NCI-H345 treated with DMSO at 0.1 percent for 48 hours (cell line): ENCODE measurements around the gene DNAJB1.

Experiments used
- DNase-seq: peaks from one replicate; lab custom pipeline; 2025; ENCODE audit not compliant: unreplicated experiment; lab: John Stamatoyannopoulos, UW

The DNAJB1 gene

DNA sequence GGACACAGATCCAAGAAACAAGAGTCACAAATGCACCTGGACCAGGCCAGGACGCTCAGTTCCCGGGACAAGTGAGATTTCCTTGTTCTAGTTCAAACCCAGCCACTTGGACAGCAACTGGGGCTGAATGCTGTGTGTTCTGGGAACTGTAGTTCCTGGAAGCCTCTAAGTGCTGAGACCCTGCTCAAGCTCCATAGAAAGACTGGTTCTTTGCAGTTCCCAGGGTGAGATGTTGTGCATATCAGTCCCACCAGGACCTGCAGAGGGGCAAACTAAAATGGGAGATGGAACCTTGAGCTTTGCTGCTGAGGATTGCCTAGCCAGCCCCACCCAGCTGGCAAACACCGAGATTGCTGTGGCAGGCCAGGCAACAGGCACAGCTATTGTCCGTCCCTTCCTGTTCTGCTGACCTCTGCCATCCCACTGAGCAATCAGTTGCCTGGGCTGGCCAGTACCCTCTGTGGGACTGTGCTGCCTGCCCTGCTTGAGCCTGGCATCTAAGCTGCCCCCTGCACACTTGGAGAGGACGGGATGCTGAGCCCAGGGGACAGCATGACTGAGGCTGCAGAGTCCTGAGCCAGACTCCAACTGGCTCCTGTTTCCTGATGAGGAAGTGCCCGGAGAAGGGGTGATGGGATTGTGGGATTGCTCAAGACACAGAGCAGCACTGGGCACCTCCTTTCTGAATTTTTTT is 20.8 kb downstream of the DNAJB1 start:
- DNase-seq, result no peak

DNA sequence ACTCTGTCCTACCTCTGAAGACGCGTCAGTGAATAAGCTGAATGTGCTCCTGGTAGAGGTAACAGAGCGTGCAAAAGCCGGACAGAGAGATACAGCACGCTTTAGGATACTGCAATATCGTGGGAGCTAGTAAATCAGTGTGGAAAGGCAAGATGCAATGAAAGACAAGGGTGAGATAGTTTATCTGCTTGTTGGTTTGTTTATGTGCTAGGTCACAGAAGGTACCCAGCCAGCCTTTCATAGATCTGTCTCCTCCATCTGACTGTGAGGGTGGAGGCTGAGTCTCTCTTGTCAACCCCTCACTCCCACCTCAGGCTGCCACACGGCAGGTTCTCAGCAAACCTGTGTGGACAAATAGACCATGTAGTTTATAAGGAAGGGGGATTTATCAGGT is 21.4 kb downstream of the DNAJB1 start:
- DNase-seq, result no peak

DNA sequence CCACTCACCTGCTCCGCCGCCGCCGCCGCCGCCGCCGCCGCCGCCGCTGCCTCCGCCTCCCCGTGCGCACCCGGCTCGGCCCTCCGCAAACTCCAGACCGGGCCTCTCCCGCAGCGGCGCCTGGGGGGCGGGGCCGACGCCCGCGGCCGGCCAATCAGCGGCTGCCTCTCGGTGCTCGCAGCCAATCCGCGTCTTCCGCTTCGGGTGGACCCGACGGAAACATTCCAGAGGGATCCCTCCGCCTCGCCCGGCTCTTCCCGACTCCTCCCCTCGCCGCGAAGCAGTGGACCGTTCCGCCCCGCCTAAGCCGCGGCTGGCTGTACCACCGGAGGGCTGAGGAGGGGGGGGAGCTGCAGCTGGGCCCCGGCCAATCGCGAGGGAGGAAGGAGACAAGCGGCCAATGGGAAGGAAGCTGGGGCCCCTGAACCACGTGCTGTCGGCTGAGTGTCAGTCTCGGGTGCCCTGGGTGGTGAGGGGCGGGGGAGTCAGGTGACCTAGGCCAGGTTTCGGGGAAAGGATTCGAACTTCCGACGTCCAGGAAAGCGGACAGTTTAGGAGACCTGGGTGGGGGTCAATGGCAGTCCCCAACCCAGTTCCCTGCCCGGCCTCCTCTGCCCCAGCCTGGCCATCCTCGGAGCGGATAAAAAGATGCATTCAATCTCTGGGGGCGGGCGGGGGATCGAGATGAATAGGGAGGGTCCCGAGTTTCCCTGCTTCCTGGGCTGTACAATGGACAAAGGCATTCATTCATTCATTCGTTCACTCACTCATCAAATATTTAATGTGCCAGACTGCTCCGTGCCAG is 22.0 kb downstream of the DNAJB1 start, which contains the start of gene GIPC1:
GIPC1 (minus strand) TSS at position 99 of the 805 bp plus-strand sequence. CDS start 13,151 bp downstream, outside the sequence.
- peak; percentile 82 for DNase-seq

DNA sequence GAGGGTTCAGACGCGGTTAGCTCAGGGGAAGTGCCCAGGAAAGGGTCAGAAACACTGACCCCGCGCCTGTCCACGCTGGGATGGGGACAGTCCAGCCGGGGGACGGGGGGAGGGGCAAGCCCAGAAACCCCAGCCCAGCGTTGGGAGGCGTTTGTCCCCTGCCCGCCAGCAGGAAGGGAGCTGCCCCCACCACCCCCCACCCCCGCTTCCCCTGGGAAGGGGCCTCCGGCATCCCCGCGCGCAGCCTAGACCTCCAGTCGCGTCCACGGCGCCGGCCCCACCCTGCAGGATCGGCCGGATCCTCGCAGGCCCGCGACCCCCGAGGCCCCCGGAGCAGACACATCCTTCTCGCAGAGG is 22.5 kb downstream of the DNAJB1 start:
- no peak for DNase-seq

GRCh38 chr19:14494910-14495671 is 23.1 kb downstream of the DNAJB1 start:
- DNase-seq, result no peak

GRCh38 chr19:14494411-14494810 is 23.8 kb downstream of the DNAJB1 start:
- DNase-seq, result no peak

DNA sequence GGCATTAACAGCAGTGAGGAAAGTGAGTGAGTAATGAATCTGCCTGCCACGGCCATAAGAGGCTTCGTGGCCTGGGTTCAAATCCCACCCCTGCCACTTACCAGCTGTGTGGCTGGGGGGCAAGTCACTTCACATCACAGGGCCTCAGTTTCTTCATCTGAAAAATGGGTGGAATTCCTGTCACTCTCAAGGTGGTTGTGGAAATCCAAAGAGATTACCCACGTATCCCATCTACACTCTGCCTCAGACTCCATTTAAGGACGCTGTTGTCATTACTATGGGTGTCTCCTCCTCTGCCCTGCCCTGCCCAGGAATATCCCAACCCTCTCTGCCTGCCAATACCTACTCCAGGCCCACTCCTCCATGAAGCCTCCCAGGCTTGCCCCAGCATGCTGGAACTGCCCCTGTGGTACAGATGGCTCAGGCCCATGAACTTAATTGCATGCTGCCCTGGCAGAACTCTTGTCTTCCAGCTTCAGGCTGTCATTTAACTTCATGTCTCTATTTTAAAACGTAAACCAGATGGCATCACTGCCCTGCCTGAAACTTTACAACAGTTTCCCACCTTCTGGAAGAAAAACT is 25.4 kb downstream of the DNAJB1 start:
- no peak for DNase-seq

DNA sequence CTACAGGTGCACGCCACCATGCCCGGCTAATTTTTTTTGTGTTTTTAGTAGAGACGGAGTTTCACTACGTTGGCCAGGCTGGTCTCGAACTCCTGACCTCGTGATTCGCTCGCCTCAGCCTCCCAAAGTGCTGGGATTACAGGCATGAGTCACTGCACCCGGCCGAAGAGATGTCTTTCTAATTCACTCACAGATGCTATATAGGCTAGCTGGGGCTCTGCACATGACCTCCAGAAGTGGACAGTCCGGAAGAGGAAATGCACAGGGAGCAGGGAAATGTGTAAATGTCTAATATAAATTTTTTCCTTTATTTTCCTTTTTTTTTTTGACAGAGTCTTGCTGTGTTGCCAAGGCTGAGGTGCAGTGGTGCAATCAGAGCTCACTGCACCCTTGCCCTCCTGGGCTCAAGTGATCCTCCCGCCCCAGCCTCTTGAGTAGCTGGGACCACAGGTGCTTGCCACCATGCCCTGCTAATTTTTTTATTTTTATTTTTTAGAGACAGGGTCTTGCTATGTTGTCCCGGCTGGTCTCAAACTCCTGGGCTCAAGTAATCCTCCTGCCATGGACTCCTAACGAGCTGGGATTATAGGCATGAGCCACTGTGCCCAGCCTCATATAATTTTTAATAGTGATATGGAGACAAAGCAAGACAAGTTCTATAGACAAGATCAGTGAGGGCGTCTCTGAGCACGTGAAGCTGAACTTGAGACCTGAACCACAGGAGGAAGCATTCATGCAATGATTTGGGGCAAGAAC is 30.6 kb downstream of the DNAJB1 start:
- DNase-seq, result no peak

GRCh38 chr19:14482172-14482941 is 35.8 kb downstream of the DNAJB1 start:
- no peak for DNase-seq

DNA sequence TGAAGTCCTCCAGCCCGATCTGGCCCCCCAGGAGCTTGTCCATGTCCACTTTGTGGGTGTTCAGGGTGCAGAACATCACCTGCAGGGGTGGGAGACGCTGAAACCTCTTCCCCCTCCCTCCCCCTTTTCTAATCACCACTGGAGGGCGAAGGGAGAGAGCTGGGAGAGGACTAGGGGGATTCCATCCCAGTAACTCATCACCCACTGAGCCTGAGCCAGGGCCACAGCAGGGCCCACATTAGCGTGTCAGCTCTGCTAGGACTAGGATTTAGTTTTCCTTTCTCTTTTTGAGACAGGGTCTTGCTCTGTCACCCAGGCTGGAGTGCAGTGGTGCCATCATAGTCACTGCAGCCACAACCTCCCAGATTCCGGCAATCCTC is 37.5 kb downstream of the DNAJB1 start:
- no peak for DNase-seq

DNA sequence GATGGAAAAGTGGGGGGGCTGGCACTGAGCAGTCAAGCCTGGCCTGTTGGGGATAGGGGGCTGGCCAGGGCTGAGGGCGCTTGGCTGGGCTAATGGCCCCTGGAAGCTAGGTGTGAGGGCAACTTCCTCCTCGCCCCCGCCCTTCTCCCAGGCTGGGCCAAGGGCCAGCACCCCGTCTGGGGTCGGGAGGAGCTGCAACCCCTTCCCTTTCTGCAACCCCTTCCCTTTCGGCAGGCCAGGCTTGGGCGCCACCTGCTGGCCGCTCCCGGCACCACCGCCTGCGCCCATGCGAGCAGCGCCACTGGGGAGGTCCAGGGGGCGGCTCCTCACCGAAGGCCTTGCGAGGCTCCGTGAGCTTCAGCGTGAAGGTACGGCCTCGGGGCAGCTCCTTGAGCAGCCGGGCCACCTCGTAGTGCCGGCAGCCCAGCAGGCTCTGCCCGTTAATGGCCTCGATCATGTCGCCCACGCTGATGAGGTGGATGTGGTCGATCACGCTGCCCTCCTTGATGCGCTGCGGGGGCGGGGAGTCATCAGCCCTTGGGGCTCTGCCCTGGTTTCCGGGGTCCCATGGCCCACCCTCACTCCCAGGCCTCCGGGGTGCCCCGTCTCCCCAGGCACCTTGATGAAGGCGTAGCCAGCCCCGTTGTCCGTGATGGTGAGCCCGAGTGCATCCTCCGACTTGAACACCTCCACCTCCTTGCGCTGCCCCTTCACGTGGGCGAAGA is 38.1 kb downstream of the DNAJB1 start:
- no peak for DNase-seq

DNA sequence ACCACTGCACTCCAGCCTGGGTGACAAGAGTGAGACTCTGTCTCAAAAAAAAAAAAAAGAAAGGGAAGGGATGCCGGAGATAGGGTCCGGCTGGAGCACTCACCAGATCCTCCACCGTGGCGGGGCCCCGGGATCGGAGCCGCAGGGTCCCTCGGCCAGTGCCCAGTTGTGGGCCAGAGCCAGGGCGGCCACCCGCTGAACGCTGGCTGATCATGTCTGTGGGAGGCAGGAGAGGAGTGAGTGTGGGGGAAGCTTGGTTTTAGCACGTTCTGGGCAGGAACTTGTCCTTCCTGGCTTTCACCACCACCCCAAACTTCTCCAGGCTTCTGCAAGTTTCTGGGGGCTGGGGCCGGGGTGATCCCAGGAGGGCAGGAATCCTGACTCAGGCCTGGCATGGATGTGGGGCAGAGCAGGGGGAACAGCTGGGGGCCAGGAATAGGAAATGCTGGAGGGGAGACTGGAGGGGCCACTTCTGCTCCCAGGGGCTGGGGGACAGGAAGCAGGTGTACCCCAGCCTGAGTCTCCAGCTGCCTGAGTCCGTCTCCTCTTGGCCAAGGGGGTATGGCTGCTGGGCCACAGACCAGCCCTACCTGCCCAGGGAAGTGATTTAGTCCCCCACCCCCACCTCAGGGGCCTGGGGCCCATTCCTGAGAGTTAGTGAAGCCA is 38.8 kb downstream of the DNAJB1 start:
- no peak for DNase-seq

DNA sequence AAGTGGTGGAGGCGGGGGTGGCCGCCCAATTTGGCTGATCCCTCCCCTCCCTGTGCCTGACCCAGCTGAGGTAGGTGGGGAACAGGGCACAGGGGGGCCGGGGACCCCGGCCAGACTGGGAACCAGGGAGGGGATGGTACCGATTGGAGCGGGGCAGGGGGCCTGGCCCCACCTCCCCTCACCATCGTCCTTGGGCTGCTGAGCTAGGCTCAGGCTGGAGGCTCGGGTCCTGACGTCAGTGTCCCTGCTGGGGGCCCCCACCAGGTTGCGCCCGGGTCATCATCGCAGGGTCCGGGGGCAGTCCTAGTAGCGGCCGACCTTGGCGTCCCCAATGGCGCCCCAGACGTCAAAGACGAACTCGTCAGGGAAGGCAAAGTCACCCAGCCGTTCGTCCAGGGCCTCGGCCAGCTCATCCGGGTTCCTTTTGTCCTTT is 40.1 kb downstream of the DNAJB1 start:
- DNase-seq, result no peak

- DNase-seq, result no peak
These were observed 40.6 kb downstream of the DNAJB1 start for GRCh38 chr19:14477418-14478112.

DNA sequence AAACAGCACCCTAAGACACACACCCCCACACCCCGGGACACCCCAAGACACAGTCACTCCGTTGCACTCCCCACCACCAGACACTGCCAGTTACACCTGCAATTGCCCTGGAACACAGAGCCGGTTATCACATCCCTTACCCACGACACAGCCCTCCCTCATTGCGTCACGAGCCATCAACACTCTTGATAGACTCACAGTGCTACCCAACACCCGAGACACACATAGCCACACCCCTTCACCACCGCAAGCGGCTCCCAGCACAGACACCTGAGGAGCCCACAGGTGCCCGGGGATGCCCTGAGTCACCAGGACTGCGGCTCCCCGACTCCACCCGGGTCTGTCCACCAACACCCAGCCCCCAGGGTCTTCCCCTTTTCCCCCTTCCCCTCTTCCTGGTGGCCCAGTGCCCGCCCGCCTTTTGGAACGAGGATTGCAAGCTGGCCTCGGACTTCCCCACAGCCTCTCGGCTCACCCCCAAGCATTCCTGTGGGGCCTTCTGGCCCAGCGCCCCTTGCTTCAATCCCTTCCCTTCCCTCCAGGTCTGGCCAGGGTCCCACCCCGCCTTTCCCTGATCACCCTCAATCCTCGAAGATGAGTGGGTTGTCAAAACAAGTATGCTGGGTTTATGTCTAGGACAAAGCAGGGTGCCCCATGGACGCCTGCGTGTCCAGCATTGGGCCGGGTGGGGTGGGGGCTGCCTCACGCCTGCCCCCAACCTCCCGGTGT is 41.4 kb downstream of the DNAJB1 start:
- DNase-seq, result no peak

DNA sequence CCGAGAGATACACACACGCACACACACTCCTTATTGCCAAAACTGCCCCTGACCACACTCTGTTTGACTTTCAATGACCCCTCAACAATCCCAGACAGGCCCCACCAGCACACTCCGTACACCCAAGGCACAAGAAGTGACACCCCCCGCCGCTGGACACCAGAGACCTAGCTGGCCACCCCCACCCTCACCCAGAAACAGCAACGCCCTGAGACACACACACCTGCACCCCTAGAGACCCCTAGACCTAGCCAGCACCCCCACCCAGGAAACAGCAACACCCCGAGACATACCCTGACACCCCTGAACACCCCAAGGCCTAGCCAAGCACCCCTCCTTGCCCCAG is 41.9 kb downstream of the DNAJB1 start:
- DNase-seq, result no peak

GRCh38 chr19:14475251-14476073 is 42.7 kb downstream of the DNAJB1 start, which contains the start of gene PTGER1:
Gene PTGER1, minus strand, starts transcription at chr19:14475354. Its CDS starts 1,034 bp downstream, at chr19:14474320.
- no peak for DNase-seq
